Measurements from ENCODE around the gene SLC24A5.

- no peak for TF ChIP-seq CTCF (IDR thresholded peaks at IDR 0.05)
- TF ChIP-seq EZH2 (IDR thresholded peaks at IDR 0.05; ENCODE audit: borderline replicate concordance, insufficient read depth, low read depth, low read length, poor library complexity, severe bottlenecking): no peak
These were observed 50.2 kb downstream of the SLC24A5 start for GRCh38 chr15:48170981-48171380.

Data from B cell (primary cell).